ENCODE measurements around the gene WDR5B. TPM values are rescaled to one million over a fixed set of nuclear protein-coding genes. Genes with fewer than 3 reads are reported as not detected.

The WDR5B gene
- 6.9 and 8.4 TPM in 2 replicates for polyA plus RNA-seq
- 11.4 and 11.5 TPM in 2 replicates for polyA minus RNA-seq

DNA sequence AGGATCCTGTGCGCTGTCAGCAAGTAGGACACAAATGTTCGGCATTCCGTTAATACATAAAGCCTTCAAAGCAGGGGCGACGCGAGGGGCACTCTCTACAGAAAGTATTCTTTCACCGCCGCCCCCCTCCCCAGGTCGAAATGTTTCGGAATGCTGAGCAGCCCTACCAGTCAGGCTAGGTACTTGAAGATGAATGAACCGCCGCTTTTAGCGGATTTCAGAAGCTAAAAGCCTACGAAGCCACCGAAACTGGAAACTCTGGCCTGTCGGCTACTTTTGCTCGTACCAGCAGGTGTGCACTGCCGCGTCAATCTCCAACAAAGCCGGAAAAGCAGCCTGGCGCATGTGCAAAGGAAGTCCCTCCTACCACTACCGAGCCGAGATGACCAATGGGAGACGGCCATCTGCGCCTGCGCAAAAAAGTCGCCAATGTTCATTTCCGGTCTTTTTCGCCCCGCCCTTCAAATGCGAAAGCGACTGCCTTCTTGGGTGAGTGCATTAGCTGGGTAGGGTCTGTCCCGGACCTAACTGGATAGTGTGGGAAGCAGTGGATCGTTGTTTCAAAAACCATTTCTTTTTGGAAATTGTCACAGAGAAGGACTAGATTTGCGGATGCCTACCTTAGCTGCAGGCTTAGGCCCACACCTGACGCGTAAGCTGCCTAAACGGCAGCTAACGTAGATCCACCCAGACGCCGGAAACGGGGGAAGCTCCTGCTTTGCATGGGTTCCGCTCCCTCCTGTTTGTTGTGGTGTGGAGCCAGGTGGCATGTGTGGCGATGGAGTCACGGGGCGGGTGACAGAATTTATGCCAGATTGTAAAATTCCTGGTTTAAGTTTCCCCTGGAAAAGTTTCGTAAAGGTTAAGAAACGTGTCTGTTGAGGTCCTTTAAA lies at the start of gene WDR5B:
Gene WDR5B, minus strand, starts transcription at position 301 of the 893 bp plus-strand sequence. CDS start 534 bp downstream, outside the sequence.
- no peaks in the 10 kb centered on the region for H3K36me3 ChIP-seq (ENCODE audit: insufficient read depth, low read length)
- H3K79me2 ChIP-seq (replicated peaks; ENCODE audit: insufficient read depth, low read length) = peaks cover 32% of the 10 kb centered on the region
- H2AFZ ChIP-seq (ENCODE audit: low read depth, low read length) = peak within 1 kb of the TSS; percentile 84

DNA sequence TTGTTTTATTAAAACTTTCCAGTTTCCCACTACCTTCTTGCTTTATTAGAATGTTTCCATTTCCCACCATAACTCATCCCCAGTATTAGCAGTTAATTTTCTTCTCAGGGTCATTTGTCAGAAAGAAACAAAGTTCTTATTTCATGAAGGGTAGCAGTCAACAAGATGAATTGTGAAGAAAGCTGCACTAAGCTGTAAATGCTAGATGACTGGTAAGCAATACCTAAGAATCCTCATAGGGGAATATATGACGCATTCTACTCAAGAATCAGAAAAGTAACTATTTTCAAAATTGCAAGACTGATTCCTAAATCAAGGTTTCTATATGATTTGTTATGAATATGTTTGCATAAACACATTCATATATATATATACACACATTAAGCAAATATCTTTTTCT lies 48.8 kb upstream of the WDR5B start:
- H3F3A ChIP-seq (ENCODE audit: insufficient read depth, low read length, poor library complexity, severe bottlenecking) = no peaks in the 10 kb centered on the region
- H3K9ac ChIP-seq (ENCODE audit: low read length) = no peak overlapping the region
- no peak overlapping the region for H3K4me3 ChIP-seq (ENCODE audit: low read length)
- no peaks in the 10 kb centered on the region for H3K9me3 ChIP-seq (ENCODE audit: low read length)
- no peaks in the 10 kb centered on the region for H3K36me3 ChIP-seq (ENCODE audit: insufficient read depth, low read length)
- H2AFZ ChIP-seq (ENCODE audit: low read depth, low read length) = no peak overlapping the region
- no peaks in the 10 kb centered on the region for H3K27me3 ChIP-seq (ENCODE audit: insufficient read depth, low read depth, low read length)
- TF ChIP-seq POLR2AphosphoS5 (IDR thresholded peaks at IDR 0.05) = no peak
- TF ChIP-seq, protein P1, sequence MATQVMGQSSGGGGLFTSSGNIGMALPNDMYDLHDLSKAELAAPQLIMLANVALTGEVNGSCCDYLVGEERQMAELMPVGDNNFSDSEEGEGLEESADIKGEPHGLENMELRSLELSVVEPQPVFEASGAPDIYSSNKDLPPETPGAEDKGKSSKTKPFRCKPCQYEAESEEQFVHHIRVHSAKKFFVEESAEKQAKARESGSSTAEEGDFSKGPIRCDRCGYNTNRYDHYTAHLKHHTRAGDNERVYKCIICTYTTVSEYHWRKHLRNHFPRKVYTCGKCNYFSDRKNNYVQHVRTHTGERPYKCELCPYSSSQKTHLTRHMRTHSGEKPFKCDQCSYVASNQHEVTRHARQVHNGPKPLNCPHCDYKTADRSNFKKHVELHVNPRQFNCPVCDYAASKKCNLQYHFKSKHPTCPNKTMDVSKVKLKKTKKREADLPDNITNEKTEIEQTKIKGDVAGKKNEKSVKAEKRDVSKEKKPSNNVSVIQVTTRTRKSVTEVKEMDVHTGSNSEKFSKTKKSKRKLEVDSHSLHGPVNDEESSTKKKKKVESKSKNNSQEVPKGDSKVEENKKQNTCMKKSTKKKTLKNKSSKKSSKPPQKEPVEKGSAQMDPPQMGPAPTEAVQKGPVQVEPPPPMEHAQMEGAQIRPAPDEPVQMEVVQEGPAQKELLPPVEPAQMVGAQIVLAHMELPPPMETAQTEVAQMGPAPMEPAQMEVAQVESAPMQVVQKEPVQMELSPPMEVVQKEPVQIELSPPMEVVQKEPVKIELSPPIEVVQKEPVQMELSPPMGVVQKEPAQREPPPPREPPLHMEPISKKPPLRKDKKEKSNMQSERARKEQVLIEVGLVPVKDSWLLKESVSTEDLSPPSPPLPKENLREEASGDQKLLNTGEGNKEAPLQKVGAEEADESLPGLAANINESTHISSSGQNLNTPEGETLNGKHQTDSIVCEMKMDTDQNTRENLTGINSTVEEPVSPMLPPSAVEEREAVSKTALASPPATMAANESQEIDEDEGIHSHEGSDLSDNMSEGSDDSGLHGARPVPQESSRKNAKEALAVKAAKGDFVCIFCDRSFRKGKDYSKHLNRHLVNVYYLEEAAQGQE (IDR thresholded peaks at IDR 0.05; ENCODE audit: borderline replicate concordance) = no peak
- no peak for TF ChIP-seq SMC3 (conservative IDR thresholded peaks at IDR 0.05; ENCODE audit: poor library complexity)
- TF ChIP-seq, protein P2, sequence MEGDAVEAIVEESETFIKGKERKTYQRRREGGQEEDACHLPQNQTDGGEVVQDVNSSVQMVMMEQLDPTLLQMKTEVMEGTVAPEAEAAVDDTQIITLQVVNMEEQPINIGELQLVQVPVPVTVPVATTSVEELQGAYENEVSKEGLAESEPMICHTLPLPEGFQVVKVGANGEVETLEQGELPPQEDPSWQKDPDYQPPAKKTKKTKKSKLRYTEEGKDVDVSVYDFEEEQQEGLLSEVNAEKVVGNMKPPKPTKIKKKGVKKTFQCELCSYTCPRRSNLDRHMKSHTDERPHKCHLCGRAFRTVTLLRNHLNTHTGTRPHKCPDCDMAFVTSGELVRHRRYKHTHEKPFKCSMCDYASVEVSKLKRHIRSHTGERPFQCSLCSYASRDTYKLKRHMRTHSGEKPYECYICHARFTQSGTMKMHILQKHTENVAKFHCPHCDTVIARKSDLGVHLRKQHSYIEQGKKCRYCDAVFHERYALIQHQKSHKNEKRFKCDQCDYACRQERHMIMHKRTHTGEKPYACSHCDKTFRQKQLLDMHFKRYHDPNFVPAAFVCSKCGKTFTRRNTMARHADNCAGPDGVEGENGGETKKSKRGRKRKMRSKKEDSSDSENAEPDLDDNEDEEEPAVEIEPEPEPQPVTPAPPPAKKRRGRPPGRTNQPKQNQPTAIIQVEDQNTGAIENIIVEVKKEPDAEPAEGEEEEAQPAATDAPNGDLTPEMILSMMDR (IDR thresholded peaks at IDR 0.05; ENCODE audit: poor library complexity, severe bottlenecking) = no peak
- no peak overlapping the region for H3K27ac ChIP-seq (ENCODE audit: low read length)
- H4K20me1 ChIP-seq (ENCODE audit: insufficient read depth) = no peaks in the 10 kb centered on the region
- no peak overlapping the region for H3K4me2 ChIP-seq (ENCODE audit: low read length)
- no peaks in the 10 kb centered on the region for H3K9me2 ChIP-seq (ENCODE audit: insufficient read depth, low read length)
- peaks cover 3% of the 10 kb centered on the region for H3K79me2 ChIP-seq (replicated peaks; ENCODE audit: insufficient read depth, low read length)

More for the DNA sequence above, at the start of gene WDR5B:
- Histone ChIP-seq H3K9ac (ENCODE audit: low read length) (peak within 1 kb of the TSS; percentile 82), H3K4me3 (ENCODE audit: low read length) (peak within 1 kb of the TSS; percentile 80), H3K4me2 (ENCODE audit: low read length) (peak within 1 kb of the TSS; percentile 93), H3K27ac (ENCODE audit: low read length) (peak within 1 kb of the TSS; percentile 91), H4K20me1 (ENCODE audit: insufficient read depth) (no peaks in the 10 kb centered on the region), H3F3A (ENCODE audit: insufficient read depth, low read length, poor library complexity, severe bottlenecking) (no peaks in the 10 kb centered on the region), H3K9me3 (ENCODE audit: low read length) (no peaks in the 10 kb centered on the region), H3K27me3 (ENCODE audit: insufficient read depth, low read depth, low read length) (no peaks in the 10 kb centered on the region), H3K9me2 (ENCODE audit: insufficient read depth, low read length) (no peaks in the 10 kb centered on the region)
- TF ChIP-seq POLR2AphosphoS5 (IDR thresholded peaks at IDR 0.05) (peak; percentile 92), EZH2 (IDR thresholded peaks at IDR 0.05; ENCODE audit: borderline replicate concordance, insufficient read depth, low read length, poor library complexity, severe bottlenecking) (no peak), SMC3 (conservative IDR thresholded peaks at IDR 0.05; ENCODE audit: poor library complexity) (peak; percentile 51), TAF1 (IDR thresholded peaks at IDR 0.05; ENCODE audit: low read depth) (peak; percentile 88), MXI1 (conservative IDR thresholded peaks at IDR 0.05; ENCODE audit: poor library complexity, severe bottlenecking) (peak; percentile 94), EP300 (conservative IDR thresholded peaks at IDR 0.05; ENCODE audit: poor library complexity, severe bottlenecking) (peak; percentile 77), RAD21 (conservative IDR thresholded peaks at IDR 0.05) (peak; percentile 41)
- TF ChIP-seq, protein P1 (IDR thresholded peaks at IDR 0.05; ENCODE audit: borderline replicate concordance) = peak; percentile 91
- TF ChIP-seq, protein P2 (IDR thresholded peaks at IDR 0.05; ENCODE audit: poor library complexity, severe bottlenecking) = peak; percentile 44

Measured in neural cell (in vitro differentiated cells).